Left ventricle myocardium inferior (tissue), 1 donor: ENCODE results near the gene ZNF627. TPM values are rescaled to one million over a fixed set of nuclear protein-coding genes. Genes with fewer than 3 reads are reported as not detected.

Source experiments
- DNase-seq: peaks from one replicate; pipeline ENCODE4 v3.0.0-alpha.2; 2020
- H3K27ac ChIP-seq: fragments of 200-600 bp; replicated peaks from 2 replicates; pipeline ENCODE4 v1.8.0; 2021
- H3K27me3 ChIP-seq: fragments of 200-600 bp; 2 replicates; pipeline ENCODE4 v1.8.0; 2021; ENCODE audit warnings: low read depth
- H3K36me3 ChIP-seq: fragments of 200-600 bp; 2 replicates; pipeline ENCODE4 v1.8.0; 2021
- H3K4me1 ChIP-seq: fragments of 200-600 bp; 2 replicates; pipeline ENCODE4 v1.8.0; 2021
- H3K4me3 ChIP-seq: fragments of 200-600 bp; 2 replicates; pipeline ENCODE4 v1.8.0; 2021; ENCODE audit warnings: mild to moderate bottlenecking, moderate library complexity
- H3K9me3 ChIP-seq: fragments of 200-600 bp; replicated peaks from 2 replicates; pipeline ENCODE4 v1.8.0; 2021
- CTCF ChIP-seq: fragments of 200-600 bp; IDR thresholded peaks from 2 replicates; pipeline ENCODE4 v1.8.0; 2021; ENCODE audit warnings: antibody characterized with exemption, mild to moderate bottlenecking, borderline replicate concordance
- intact Hi-C: fragments of 100-400 bp; cut with micrococcal nuclease; formaldehyde crosslinking; loops from one replicate; pipeline ENCODE4 v1.11.0; 2022
- total RNA-seq: library from RNA; stranded (reverse); fragmentation: NEBNext Ultra II Directional; extraction: Animal tissue kit (Norgen Biotek cat#: 25700); gene quantifications from one replicate; pipeline ENCODE4 v1.2.1, GENCODE V29; 2021
- donor health status: DM: no; HTN: yes; CAD: no; lungs with severe emphysema.

Gene ZNF627
- total RNA-seq, 1 donor from 2014 or later: 5.5 TPM

DNA sequence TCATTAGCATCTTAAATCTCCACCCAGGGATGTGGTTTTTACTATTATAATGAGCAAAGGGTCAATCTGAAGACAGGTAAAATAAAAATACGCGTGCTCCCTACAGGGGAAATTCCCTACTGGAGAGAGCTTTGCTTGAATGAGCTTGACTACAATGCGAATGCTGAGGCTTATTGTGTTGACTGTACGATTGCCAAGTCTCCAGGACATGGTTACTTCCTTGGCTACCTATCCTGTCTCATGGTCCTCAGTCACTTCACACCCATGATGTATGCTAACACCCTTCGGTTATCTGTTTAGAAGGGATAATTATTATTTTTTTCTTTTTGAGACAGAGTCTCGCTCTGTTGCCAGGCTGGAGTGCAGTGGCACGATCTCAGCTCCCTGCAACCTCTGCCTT, 61.7 kb downstream of the ZNF627 start:
- no peak overlapping the region for H3K4me3 ChIP-seq
- H3K27me3 ChIP-seq: no peaks in the 10 kb centered on the region
- DNase-seq: no peak
- TF ChIP-seq CTCF: no peak
- H3K4me1 ChIP-seq: no peaks in the 10 kb centered on the region
- no peaks in the 10 kb centered on the region for H3K36me3 ChIP-seq
- H3K9me3 ChIP-seq: peaks cover 3% of the 10 kb centered on the region
- intact Hi-C loops: no loop called here
- no peak overlapping the region for H3K27ac ChIP-seq

DNA sequence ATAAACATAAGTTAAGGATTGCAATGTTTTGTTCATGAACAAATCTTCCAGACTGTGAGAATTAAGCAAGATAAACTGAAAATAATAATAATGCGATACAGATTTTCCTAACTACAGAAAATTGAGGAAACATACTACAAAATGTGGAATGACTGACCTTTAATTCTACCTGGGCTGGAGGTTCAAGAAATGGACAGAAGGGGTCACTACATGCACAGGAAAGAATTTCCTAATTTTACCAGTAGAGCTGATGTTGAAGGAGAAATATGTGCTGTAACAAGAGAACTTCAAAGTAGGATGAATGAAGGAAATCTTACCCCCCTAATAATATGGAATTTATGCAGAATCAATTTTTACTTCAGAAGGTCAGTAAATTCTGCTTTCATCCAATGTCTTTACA, 62.3 kb downstream of the ZNF627 start:
- no peaks in the 10 kb centered on the region for H3K4me1 ChIP-seq
- TF ChIP-seq CTCF: peak; percentile 42
- no peak overlapping the region for H3K4me3 ChIP-seq
- no peaks in the 10 kb centered on the region for H3K27me3 ChIP-seq
- no peaks in the 10 kb centered on the region for H3K9me3 ChIP-seq
- no peak for DNase-seq
- no peak overlapping the region for H3K27ac ChIP-seq
- intact Hi-C loops: no loop called here
- no peaks in the 10 kb centered on the region for H3K36me3 ChIP-seq

DNA sequence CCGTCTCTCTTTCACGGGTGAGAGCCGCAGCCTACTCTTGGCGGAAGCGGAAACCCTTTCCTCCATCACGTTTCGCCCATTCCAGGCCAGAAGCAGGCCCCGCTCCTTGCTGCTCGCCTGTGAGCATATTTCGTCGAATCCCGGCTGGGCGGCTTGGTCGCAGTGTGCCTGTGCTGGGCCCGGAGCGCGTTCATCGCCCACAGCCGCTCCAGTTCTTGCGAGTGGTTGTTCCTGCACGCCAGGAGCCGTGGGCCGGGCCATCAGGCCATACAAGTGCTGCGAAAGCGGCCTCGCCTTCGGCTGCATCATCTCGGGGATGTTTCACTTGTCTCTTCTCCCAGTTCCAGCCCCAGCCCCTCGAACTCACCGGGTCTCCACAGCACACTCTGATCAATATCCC, 65.0 kb downstream of the ZNF627 start:
- TF ChIP-seq CTCF: no peak
- Histone ChIP-seq H3K4me1 (no peaks in the 10 kb centered on the region), H3K27me3 (no peaks in the 10 kb centered on the region), H3K36me3 (no peaks in the 10 kb centered on the region), H3K9me3 (no peaks in the 10 kb centered on the region), H3K4me3 (no peak overlapping the region), H3K27ac (no peak overlapping the region)
- DNase-seq: no peak
- intact Hi-C loops: no loop called here

GRCh38 chr19:11663181-11663591, 65.9 kb downstream of the ZNF627 start:
- Histone ChIP-seq H3K27me3 (no peaks in the 10 kb centered on the region), H3K27ac (no peak overlapping the region), H3K9me3 (no peaks in the 10 kb centered on the region), H3K4me1 (no peaks in the 10 kb centered on the region), H3K36me3 (no peaks in the 10 kb centered on the region), H3K4me3 (no peak overlapping the region)
- intact Hi-C loops: no loop called here
- no peak for TF ChIP-seq CTCF
- DNase-seq: no peak

Other genes starting within 250 kb of the ZNF627 start
- 10.6 TPM for gene PLPPR2, start 242.1 kb upstream of the ZNF627 start, total RNA-seq
- gene SWSAP1, start 222.8 kb upstream of the ZNF627 start, total RNA-seq: 1.1 TPM
- 6.0 TPM for gene EPOR, start 213.2 kb upstream of the ZNF627 start, total RNA-seq
- 9.2 TPM for gene RGL3, start 178.2 kb upstream of the ZNF627 start, total RNA-seq
- 0.77 TPM for gene ODAD3, start 162.4 kb upstream of the ZNF627 start, total RNA-seq
- 120 TPM for gene PRKCSH, start 161.8 kb upstream of the ZNF627 start, total RNA-seq
- gene ELAVL3, start 116.4 kb upstream of the ZNF627 start, total RNA-seq: 0.66 TPM
- gene ZNF653, start 91.6 kb upstream of the ZNF627 start, total RNA-seq: 4.2 TPM
- gene ECSIT, start 68.3 kb upstream of the ZNF627 start, total RNA-seq: 167 TPM
- 133 TPM for gene CNN1, start 58.6 kb upstream of the ZNF627 start, total RNA-seq
- gene ELOF1, start 38.3 kb upstream of the ZNF627 start, total RNA-seq: 33.1 TPM
- gene ACP5, start 19.8 kb upstream of the ZNF627 start, total RNA-seq: 3.1 TPM
- 3.3 TPM for gene ZNF823, start 141.5 kb downstream of the ZNF627 start, total RNA-seq
- gene ZNF441, start 169.5 kb downstream of the ZNF627 start, total RNA-seq: 4.3 TPM
- 2.4 TPM for gene ZNF491, start 201.0 kb downstream of the ZNF627 start, total RNA-seq
- 3.7 TPM for gene ZNF440, start 216.8 kb downstream of the ZNF627 start, total RNA-seq